Measurements from ENCODE around the gene OR2W3.

The OR2W3 gene

DNA sequence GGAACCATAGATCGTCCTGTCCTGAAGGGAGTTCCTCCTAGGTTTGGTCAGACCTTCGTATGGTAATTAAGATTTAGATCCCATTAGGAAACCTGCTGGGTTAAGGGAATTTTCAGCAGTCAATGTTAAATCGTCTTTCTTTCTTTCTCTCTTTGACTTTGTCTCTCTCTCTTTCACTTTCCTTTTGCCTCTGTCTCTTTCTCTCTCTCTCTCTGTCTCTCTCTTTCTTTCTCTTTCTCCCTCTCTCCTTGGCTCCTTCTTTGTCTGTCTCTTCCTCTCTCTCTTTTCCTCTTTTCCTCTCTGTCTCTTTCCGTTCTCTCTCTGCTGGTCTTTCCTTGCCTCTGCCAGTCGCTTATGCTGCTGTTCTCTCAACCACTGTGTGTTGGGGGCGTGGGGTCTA is 8.7 kb downstream of the OR2W3 start:
- TF ChIP-seq, protein P1, sequence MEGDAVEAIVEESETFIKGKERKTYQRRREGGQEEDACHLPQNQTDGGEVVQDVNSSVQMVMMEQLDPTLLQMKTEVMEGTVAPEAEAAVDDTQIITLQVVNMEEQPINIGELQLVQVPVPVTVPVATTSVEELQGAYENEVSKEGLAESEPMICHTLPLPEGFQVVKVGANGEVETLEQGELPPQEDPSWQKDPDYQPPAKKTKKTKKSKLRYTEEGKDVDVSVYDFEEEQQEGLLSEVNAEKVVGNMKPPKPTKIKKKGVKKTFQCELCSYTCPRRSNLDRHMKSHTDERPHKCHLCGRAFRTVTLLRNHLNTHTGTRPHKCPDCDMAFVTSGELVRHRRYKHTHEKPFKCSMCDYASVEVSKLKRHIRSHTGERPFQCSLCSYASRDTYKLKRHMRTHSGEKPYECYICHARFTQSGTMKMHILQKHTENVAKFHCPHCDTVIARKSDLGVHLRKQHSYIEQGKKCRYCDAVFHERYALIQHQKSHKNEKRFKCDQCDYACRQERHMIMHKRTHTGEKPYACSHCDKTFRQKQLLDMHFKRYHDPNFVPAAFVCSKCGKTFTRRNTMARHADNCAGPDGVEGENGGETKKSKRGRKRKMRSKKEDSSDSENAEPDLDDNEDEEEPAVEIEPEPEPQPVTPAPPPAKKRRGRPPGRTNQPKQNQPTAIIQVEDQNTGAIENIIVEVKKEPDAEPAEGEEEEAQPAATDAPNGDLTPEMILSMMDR (IDR thresholded peaks at IDR 0.05): no peak
- no peak for TF ChIP-seq ZFX (IDR thresholded peaks at IDR 0.05; ENCODE audit: borderline replicate concordance)
- H3K27ac ChIP-seq: no peak overlapping the region

DNA sequence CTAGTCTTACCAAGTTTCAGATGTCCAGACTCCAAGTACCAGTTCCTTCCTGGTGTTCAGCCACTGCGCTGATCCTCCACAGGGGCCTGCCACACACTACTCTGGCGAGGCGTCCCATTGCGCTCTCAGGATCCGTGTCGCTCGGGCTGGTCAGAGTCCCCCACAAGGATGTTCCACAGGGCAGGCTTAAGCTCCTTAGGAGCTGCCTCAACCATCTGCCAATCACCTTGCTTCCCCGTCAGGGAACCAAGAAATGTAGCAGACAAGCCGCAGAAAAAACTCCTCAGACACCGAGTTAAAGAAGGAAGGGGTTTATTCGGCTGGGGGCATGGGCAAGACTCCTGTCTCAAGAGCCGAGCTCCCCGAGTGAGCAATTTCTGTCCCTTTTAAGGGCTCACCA is 9.8 kb downstream of the OR2W3 start:
- H3K27ac ChIP-seq: no peak overlapping the region
- TF ChIP-seq, protein P1 (IDR thresholded peaks at IDR 0.05): no peak
- no peak for TF ChIP-seq ZFX (IDR thresholded peaks at IDR 0.05; ENCODE audit: borderline replicate concordance)

GRCh38 chr1:247905910-247906503 is 10.6 kb downstream of the OR2W3 start:
- no peak overlapping the region for H3K27ac ChIP-seq
- TF ChIP-seq, protein P1 (IDR thresholded peaks at IDR 0.05): no peak
- TF ChIP-seq ZFX (IDR thresholded peaks at IDR 0.05; ENCODE audit: borderline replicate concordance): no peak

DNA sequence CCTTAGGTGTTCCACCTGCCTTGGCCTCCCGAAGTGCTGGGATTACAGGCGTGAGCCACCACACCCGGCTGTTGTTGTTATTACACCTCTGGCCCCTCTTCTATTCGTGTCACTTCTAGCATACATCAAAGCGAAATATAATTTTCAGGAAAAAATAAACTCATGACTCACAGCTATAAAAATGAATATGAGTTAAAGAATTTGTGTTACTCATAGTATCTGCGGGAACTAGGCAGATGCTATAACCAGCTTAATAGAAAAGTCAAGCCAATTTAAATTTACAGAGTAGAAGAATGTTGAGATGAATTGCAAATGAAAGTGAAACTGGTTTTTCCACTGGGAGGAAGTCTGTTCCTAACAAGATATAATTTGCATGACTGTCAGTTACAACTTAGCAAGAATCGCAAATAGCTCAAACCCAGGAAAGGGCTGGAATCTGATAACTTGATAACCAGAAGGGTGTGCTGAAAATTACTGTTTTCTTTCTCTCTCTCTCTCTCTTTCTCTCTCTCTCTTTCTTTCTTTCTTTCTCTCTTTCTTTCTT is 11.2 kb downstream of the OR2W3 start:
- TF ChIP-seq ZFX (IDR thresholded peaks at IDR 0.05; ENCODE audit: borderline replicate concordance): no peak
- TF ChIP-seq, protein P1 (IDR thresholded peaks at IDR 0.05): no peak
- no peak overlapping the region for H3K27ac ChIP-seq

GRCh38 chr1:247908766-247909165 is 13.4 kb downstream of the OR2W3 start:
- TF ChIP-seq ZFX (IDR thresholded peaks at IDR 0.05; ENCODE audit: borderline replicate concordance): no peak
- TF ChIP-seq, protein P1 (IDR thresholded peaks at IDR 0.05): no peak
- no peak overlapping the region for H3K27ac ChIP-seq

DNA sequence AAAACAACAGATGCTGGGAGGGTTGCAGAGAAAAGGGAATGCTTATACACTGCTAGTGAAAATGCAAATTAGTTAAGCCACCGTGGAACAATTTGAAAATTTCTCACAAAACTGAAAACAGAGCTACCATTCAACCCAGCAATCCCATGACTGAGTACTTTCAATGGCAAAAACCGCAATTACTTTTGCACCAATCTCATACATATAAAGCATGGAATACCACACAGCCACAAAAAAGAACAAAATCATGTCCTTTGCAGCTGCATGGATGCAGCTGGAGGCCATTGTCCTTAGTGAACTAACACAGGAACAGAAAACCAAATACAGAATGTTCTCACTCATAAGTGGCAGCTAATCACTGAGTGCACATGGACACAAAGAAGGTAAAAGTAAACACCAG is 18.4 kb downstream of the OR2W3 start:
- no peak overlapping the region for H3K27ac ChIP-seq
- TF ChIP-seq, protein P1 (IDR thresholded peaks at IDR 0.05): no peak
- no peak for TF ChIP-seq ZFX (IDR thresholded peaks at IDR 0.05; ENCODE audit: borderline replicate concordance)

DNA sequence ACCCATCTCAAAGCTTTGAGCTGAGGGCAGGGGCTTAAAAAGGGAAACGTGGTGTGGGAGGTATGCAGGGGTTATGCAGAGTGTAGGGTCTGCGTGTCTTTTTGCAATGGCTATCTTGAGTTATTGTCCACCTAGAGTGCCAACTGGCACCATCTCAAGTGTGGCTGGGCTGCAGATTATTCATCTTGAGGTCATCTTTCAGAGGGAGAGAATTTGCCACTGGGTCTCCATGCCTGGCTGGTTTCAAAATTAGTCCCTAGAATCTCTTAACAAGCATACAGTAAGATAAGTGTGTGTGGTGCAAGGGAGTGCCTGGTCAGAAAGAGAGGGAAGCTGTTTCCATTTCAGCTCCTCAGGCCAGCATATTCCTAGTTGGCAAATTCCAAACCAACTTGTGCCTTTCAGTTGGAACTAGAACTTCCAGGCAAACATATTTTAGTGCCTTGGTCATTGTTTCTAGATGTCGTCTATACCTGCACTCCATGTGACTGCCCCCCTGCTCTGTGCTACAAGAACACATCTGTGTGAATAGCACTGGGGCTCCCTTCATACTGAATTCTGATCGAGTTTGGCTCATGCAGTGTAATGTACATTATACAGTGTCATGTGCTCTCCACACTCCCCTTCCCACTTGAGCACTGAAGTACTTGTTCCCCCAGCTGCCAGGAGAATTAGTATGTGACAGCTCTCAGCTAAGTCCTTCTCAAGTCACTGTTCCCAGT is 19.7 kb downstream of the OR2W3 start:
- no peak overlapping the region for H3K27ac ChIP-seq
- TF ChIP-seq, protein P1 (IDR thresholded peaks at IDR 0.05): no peak
- no peak for TF ChIP-seq ZFX (IDR thresholded peaks at IDR 0.05; ENCODE audit: borderline replicate concordance)

Data from 22Rv1 (cell line).